T-helper 2 cell treated with Interferon-gamma antibody and Interleukin-4, amounts not matched to agents 100 ng/mL and 5 ng/mL, for 36 hours (primary cell): ENCODE results near the gene SIM2. TPM values are rescaled to one million over a fixed set of nuclear protein-coding genes. Genes with fewer than 3 reads are reported as not detected.

Source experiments
- intact Hi-C: fragments of 100-400 bp; cut with micrococcal nuclease; formaldehyde crosslinking; loops from one replicate; pipeline ENCODE4 v1.15.1; 2023
- total RNA-seq: library from RNA; stranded (reverse); gene quantifications from 2 replicates; pipeline ENCODE4 v1.2.3, GENCODE V29; 2022

The SIM2 gene
- total RNA-seq, 1 donor from 2014 or later: not detected

GRCh38 chr21:36733857-36734256, 34.9 kb downstream of the SIM2 start:
- intact Hi-C loops: no loop called here

GRCh38 chr21:36734367-36735200, 35.7 kb downstream of the SIM2 start:
- intact Hi-C loops: no loop called here

GRCh38 chr21:36735201-36735515, 36.2 kb downstream of the SIM2 start:
- intact Hi-C loops: no loop called here

GRCh38 chr21:36735724-36736320, 36.9 kb downstream of the SIM2 start:
- intact Hi-C loops: no loop called here

- intact Hi-C loops: no loop called here
Observed at GRCh38 chr21:36738489-36739126, 39.7 kb downstream of the SIM2 start.

- intact Hi-C loops: no loop called here
Observed at GRCh38 chr21:36741506-36741905, 42.6 kb downstream of the SIM2 start.

- intact Hi-C loops: no loop called here
Observed at GRCh38 chr21:36743008-36743407, 44.1 kb downstream of the SIM2 start.

- intact Hi-C loops: no loop called here
Observed at GRCh38 chr21:36743446-36743845, 44.5 kb downstream of the SIM2 start.

GRCh38 chr21:36744190-36744559, 45.3 kb downstream of the SIM2 start:
- intact Hi-C loops: no loop called here

GRCh38 chr21:36744560-36745231, 45.8 kb downstream of the SIM2 start:
- intact Hi-C loops: loop anchor here (5.0 kb wide), 1 partner anchor 183 kb away; no protein-coding TSS in a partner anchor

GRCh38 chr21:36745459-36745858, 46.5 kb downstream of the SIM2 start:
- intact Hi-C loops: loop anchor here (5.0 kb wide), 1 partner anchor 182 kb away; no protein-coding TSS in a partner anchor

GRCh38 chr21:36747041-36747814, 48.3 kb downstream of the SIM2 start:
- intact Hi-C loops: loop anchor here (5.0 kb wide), 1 partner anchor 180 kb away; no protein-coding TSS in a partner anchor

GRCh38 chr21:36747815-36748383, 49.0 kb downstream of the SIM2 start:
- intact Hi-C loops: loop anchor here (5.0 kb wide), 1 partner anchor 179 kb away; no protein-coding TSS in a partner anchor

- intact Hi-C loops: loop anchor here (5.0 kb wide), 1 partner anchor 177 kb away; no protein-coding TSS in a partner anchor
Observed at GRCh38 chr21:36749935-36750575, 51.1 kb downstream of the SIM2 start.

- intact Hi-C loops: no loop called here
Observed at GRCh38 chr21:36750576-36750959, 51.7 kb downstream of the SIM2 start.

GRCh38 chr21:36751383-36751782, 52.5 kb downstream of the SIM2 start:
- intact Hi-C loops: no loop called here

GRCh38 chr21:36753556-36753955, 54.6 kb downstream of the SIM2 start:
- intact Hi-C loops: no loop called here

GRCh38 chr21:36754241-36754898, 55.5 kb downstream of the SIM2 start:
- intact Hi-C loops: no loop called here

- intact Hi-C loops: no loop called here
Observed at GRCh38 chr21:36756527-36756926, 57.6 kb downstream of the SIM2 start.

- intact Hi-C loops: no loop called here
Observed at GRCh38 chr21:36757196-36757595, 58.3 kb downstream of the SIM2 start.
